D341Med (cell line): ENCODE measurements around the gene EIF3D.

Source experiments
- DNase-seq: peaks from one replicate; pipeline ENCODE4 v3.0.0; 2012; ENCODE audit warnings: low spot score

EIF3D gene

DNA sequence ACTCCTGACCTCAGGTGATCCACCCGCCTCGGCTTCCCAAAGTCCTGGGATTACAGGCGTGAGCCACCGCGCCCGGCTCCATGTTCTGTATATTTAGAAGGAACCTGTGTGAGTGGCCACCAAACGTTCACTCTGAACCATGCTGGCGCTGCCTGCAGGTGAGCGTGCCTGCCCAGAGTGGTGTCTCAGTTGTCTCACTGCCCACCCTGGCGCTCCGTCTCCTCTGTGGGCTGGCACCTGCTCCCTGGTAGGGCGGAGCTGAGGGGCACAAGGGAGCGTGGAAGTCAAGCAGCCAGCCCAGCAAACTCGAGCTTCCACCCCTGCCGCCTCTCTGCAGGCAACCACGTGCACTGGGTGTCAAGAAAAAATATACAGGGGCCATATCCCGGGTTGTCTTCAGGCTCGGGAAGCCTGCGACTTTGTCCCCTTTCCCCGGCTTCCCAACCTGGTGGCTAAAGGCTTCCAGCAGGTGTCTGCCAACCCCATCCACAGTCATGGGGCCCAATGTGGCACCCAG, 64.2 kb downstream of the EIF3D start:
- DNase-seq: no peak

DNA sequence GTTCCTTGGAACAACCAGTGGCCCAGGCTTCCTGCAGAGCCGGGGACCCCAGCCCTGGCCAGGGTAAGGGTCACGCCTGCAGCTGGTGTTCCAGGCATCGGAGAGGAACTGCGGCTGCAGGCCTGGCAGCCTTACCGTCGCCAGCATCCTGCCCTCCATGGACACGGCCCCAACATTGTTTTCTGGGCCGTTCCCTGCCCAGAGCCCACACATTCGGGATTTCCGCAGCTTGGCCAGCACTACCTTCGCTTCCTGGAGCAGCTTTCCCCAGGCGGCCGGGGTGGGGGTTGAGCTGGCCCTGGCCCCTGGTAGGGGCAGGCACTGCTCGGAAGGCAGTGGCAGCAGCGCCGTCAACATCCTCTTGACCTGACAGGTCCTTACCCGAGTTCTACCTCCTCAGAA, 65.2 kb downstream of the EIF3D start:
- no peak for DNase-seq

DNA sequence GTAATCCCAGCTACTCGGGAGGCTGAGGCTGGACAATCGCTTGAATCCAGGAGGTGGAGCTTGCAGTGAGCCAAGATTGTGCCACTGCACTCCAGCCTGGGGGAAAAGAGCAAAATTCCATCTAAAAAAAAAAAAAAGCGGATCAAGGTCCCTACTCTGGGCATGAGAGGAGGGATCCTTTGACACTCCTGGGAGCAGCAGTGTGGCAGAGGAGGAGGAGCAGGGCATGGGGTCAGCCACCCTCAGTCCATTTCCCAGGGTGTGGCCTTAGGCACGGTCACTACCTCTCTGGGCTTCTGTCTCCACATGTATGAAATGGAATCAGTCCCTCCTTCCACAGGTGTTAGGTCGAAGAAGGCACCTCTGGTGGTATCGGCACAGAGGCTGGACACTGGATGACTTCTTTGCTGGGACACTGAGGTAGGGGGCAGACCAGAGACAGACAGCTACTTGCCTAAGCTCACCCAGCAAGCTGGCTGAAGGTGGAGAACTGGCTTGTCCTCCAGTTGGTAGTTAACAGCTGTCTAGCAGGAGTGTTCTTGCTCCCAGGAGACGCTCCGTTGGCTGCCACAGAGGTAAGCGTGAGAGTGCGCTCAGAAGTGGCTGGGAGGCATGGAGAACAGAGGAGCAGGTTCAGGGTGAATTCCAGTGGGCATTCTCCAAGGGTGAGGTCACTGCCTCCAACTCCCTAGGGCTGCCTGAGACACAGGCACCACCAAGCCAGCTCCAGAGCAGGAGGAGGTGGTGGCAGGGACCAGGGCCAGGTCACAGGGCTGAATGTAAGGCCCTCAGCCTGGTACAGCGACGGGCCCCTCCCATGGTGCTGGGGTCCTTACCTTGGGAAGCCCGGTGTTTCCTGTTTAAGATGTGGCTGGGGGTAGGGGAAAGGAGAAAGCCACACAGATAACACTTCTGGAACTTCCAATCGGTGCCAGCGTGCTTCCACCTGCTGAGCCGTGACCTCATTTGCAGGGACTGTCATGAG, 67.0 kb downstream of the EIF3D start:
- DNase-seq: peak; percentile 54
